ENCODE data around the gene EIF2S3.
"Not testable (repeated sequence)": the region's sequence is repeated elsewhere in the genome, so short reads cannot be mapped to it uniquely, and the experiment has no call there.

Gene EIF2S3

GRCh38 chrX:24054182-24055042 is at the start of gene EIF2S3:
Gene EIF2S3 (plus strand): TSS chrX:24054956. CDS start chrX:24054969, 13 bp downstream.
- peak; percentile 4 for DNase-seq

GRCh38 chrX:24005028-24005427 is 49.7 kb upstream of the EIF2S3 start:
- no peak for DNase-seq

DNA sequence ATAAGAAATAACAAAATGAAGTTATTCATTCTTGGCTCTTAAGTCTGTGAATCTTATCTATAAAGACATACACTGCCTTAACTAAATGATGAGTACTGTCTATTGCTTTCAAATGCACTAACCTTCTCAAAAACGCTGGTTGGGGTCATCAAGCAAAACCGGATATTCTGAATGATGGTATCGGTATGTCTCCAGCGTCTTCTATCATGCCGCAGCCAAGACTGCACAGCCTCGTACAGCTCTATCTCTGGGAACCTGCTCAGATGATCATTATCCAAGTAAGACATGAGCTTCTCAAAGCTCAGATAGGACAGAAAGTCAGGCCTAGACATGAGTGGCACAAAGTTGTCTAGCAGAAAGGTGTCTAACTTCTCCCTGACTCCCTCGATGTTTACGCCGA is 48.9 kb upstream of the EIF2S3 start:
- no peak for DNase-seq

- no peak for DNase-seq
Observed at GRCh38 chrX:24012266-24012665, 42.5 kb upstream of the EIF2S3 start.

DNA sequence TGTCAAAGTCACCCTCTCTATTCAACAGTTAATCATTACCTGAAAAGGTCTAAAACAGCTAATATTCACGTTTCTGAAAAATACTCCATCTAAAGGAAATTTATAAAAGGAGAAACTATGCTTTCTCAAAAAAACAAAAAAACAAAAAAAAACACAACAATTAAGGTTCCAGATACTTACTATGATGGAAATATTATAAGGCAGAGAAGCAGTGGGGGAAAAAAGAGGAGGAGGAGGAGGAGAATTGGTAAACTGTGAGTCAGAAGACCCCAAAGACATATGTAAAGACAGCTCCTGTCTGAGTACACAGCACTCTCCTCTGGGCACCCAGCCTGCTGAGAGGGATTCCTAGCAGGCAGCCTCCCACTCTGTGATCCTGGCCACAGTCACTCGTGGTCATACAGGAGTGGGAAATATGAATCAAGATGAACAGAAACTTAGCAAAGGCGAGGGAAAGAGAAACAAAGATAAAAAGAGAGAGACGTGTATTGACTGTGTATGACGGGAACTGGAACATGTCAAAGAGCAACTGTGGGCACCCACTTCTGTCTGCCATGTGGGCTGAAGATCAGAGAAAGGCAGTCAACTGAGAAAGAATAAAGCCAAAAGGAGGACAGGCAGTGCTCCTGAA is 40.3 kb upstream of the EIF2S3 start:
- DNase-seq = no peak

DNA sequence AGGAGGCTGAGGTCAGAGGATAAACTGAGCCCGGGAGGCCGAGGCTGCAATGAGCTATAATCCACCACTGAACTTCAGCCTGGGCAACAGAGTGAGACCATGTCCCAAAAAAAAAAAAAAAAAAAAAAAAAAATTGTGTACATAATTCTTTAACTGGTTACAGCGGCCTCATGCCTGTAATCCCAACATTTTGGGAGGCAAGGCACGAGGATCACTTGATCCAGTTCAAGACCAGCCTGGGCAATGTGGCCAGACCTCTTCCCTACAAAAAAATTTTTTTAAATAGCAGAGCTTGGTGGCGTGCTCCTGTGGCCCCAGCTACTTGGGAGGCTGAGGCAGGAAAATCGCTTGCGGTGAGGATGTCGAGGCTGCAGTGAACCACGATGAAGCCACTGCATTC is 37.1 kb upstream of the EIF2S3 start:
- DNase-seq = no peak

- DNase-seq = no peak
Observed at GRCh38 chrX:24018809-24019208, 35.9 kb upstream of the EIF2S3 start.

DNA sequence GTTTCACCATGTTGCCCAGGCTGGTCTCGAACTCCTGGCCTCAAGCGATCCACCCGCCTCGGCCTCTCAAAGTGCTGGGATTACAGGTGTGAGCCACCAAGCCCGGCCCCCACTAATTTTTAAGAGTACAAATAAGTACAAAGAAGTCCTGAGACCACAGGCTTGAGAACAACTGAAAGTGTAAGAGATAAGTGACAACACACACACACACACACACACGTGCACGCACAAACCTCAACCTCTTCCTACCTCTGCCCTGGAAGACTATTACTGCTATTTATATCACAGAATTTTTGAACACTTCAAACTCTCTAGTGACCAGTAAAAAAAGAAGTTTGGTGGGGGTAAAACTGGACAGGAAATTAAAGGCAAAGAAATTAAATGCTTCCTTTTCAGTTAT is 35.3 kb upstream of the EIF2S3 start:
- no peak for DNase-seq

- no peak for DNase-seq
Observed at GRCh38 chrX:24020306-24020876, 34.4 kb upstream of the EIF2S3 start.

- no peak for DNase-seq
Observed at GRCh38 chrX:24023544-24023943, 31.2 kb upstream of the EIF2S3 start.

DNA sequence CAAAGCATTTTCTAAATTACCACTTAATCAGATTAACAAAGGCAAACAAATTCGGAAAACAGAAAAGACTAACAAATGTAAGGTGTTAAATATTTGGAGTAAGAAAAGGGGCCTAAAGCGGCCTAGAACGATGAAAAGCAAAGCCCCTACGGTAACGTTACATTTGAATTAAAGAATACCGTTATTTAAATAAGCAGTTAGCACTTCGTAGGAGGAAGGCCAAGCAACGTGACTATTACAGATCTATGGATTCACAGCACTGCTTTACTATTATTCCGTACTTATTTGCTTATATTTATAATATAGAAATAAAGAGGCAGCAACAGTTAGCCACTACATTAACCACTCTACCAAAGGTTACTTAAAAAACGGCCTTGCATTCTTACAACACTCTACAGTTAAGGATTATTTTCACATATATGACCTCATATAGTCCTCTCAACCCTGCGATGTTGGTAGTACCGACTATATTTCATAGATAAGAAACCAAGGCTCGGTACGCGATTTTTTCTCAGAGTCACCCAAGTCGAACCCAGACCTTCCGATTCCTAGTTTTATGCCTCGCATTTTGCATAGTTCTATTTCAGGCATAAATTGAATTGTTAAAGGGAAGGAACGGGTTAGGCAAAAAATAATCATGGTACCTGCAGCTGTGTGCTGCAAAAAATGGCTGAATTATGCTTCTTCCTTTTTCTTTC is 30.6 kb upstream of the EIF2S3 start:
- DNase-seq = no peak

GRCh38 chrX:24024819-24025740 is 29.7 kb upstream of the EIF2S3 start:
- DNase-seq = no peak

- DNase-seq = no peak
Observed at GRCh38 chrX:24025741-24026403, 28.9 kb upstream of the EIF2S3 start.

DNA sequence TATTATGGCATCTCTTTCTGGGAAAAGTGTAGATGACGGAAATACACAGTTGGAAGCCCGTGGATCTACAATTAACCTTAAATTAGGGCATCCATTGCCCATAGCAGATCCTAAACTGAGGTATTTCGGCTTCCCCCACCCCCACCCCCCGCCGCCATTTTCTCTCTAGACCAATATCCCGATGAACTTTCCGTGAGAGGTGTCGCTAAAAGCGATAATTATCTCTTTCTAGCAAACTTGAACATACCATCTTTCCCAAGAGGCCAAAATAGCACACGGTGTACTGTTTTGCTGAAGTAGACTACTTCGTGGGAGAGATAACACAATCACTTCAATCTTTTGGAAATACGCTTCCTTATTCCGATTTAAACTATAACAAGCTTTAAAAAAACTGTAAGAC is 28.3 kb upstream of the EIF2S3 start:
- DNase-seq = no peak

GRCh38 chrX:24027086-24027485 is 27.7 kb upstream of the EIF2S3 start, which contains the start of gene KLHL15:
Gene KLHL15 (minus strand): TSS chrX:24027186. CDS start chrX:24006693, 20,493 bp downstream.
- no peak for DNase-seq

GRCh38 chrX:24027985-24028384 is 26.8 kb upstream of the EIF2S3 start:
- no peak for DNase-seq

DNA sequence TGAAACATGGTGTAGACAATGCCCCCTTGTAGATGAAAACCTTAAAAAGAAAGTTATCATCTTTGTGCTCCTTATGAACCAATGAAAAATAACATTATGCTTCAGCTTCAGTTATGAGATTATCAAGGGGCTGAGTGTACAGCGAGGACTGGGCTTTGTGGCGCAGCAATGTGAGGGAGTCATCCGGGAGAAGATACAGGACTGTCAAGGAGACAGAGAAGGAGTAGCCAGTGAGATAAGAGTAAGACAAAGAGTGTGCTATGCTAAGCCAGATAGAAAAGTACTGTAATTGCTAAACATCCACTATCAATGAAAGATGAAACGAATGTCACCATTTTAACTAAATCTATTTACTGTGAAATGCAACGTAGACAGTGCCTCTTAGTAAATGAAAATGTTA is 24.2 kb upstream of the EIF2S3 start:
- DNase-seq = no peak

GRCh38 chrX:24034485-24034884 is 20.3 kb upstream of the EIF2S3 start:
- DNase-seq = no peak

- no peak for DNase-seq
Observed at GRCh38 chrX:24037729-24038128, 17.0 kb upstream of the EIF2S3 start.

DNA sequence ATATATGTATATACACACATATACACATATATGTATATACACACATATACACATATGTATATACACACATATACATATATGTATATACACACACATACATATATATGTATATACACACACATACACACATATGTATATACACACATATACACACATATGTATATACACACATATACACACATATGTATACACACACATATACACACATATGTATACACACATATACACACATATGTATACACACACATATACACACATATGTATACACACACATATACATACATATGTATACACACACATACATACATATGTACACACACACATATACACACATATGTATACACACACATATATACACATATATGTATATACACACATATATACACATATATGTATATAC is 8.7 kb upstream of the EIF2S3 start:
- not testable (repeated sequence) for DNase-seq

DNA sequence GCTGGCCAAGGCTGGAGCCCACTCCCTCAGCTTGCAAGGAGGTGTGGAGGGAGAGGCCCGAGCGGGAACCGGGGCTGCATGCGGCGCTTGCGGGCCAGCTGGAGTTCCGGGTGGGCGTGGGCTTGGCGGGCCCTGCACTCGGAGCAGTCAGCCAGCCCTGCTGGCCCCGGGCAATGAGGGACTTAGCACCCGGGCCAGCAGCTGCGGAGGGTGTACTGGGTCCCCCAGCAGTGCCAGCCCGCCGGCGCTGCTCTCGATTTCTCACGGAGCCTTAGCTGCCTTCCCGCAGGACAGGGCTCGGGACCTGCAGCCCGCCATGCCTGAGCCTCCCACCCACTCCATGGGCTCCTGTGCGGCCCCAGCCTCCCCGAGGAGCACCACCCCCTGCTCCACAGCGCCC is 5.1 kb upstream of the EIF2S3 start:
- DNase-seq = not testable (repeated sequence)

All from cortex of kidney (tissue), 1 donor.